CD4-positive, alpha-beta memory T cell (primary cell): ENCODE data around the gene ARFGAP3. TPM values are rescaled to one million over a fixed set of nuclear protein-coding genes. Genes with fewer than 3 reads are reported as not detected.

Source experiments
- CTCF ChIA-PET: fragments of 350-600 bp; sonication (Branson Sonifier 250); formaldehyde crosslinking; loops from one replicate; lab custom pipeline; 2021; ENCODE audit warnings: inconsistent platforms; ENCODE audit not compliant: partially characterized antibody; lab: Charles Lee
- POLR2A ChIA-PET: fragments of 350-600 bp; sonication (Branson Sonifier 250); formaldehyde crosslinking; loops from one replicate; lab custom pipeline; 2021; ENCODE audit not compliant: partially characterized antibody; lab: Charles Lee
- DNase-seq, 5 donors: peaks; one replicate each; pipeline versions ENCODE4 v3.0.0 to v3.0.0-alpha.2; 2020 to 2022; ENCODE audit warnings: mixed read lengths in 1 of 5
- H3K27ac ChIP-seq: one replicate; pipeline ENCODE4 v1.7.0; 2013; ENCODE audit warnings: low read depth, low read length
- H3K27me3 ChIP-seq: 2 replicates; pipeline ENCODE4 v1.7.0; 2013; ENCODE audit warnings: mild to moderate bottlenecking, low read length, moderate library complexity; ENCODE audit not compliant: insufficient read depth
- H3K36me3 ChIP-seq: 2 replicates; pipeline ENCODE4 v1.7.0; 2013; ENCODE audit warnings: mild to moderate bottlenecking, low read length, moderate library complexity; ENCODE audit not compliant: insufficient read depth
- H3K4me1 ChIP-seq: 2 replicates; pipeline ENCODE4 v1.7.0; 2013; ENCODE audit warnings: mild to moderate bottlenecking, low read length, moderate library complexity; ENCODE audit not compliant: insufficient read depth
- H3K4me3 ChIP-seq, 2 donors: one replicate each; pipeline ENCODE4 v1.7.0; 2013; ENCODE audit warnings: low read length in 2 of 2, mild to moderate bottlenecking in 1 of 2
- H3K9me3 ChIP-seq, 2 donors: one replicate each; pipeline ENCODE4 v1.7.0; 2013; ENCODE audit warnings: low read length in 2 of 2, control low read depth in 1 of 2; ENCODE audit not compliant: control insufficient read depth in 1 of 2
- H3K27ac Mint-ChIP-seq, 7 donors: one replicate each; pipeline ENCODE4 v1.8.0; 2020 to 2021; ENCODE audit warnings: mixed read lengths in 7 of 7, mild to moderate bottlenecking in 6 of 7, inconsistent platforms in 3 of 7, moderate library complexity in 3 of 7
- H3K27me3 Mint-ChIP-seq, 2 donors: one replicate each; pipeline ENCODE4 v1.8.0; 2020 to 2021; ENCODE audit warnings: mixed read lengths in 2 of 2
- H3K36me3 Mint-ChIP-seq, 2 donors: one replicate each; pipeline ENCODE4 v1.8.0; 2020 to 2021; ENCODE audit warnings: mixed read lengths in 2 of 2, inconsistent platforms in 1 of 2, mild to moderate bottlenecking in 1 of 2
- H3K4me1 Mint-ChIP-seq, 4 donors: one replicate each; pipeline ENCODE4 v1.8.0; 2020 to 2021; ENCODE audit warnings: mixed read lengths in 4 of 4, mild to moderate bottlenecking in 1 of 4
- H3K4me3 Mint-ChIP-seq, 8 donors: one replicate each; pipeline ENCODE4 v1.8.0; 2020 to 2021; ENCODE audit warnings: mixed read lengths in 8 of 8, mild to moderate bottlenecking in 7 of 8, moderate library complexity in 6 of 8, inconsistent platforms in 3 of 8
- H3K9me3 Mint-ChIP-seq, 8 donors: one replicate each; pipeline ENCODE4 v1.8.0; 2020 to 2021; ENCODE audit warnings: mixed read lengths in 8 of 8, mild to moderate bottlenecking in 5 of 8, inconsistent platforms in 3 of 8, moderate library complexity in 1 of 8
- intact Hi-C: fragments of 100-400 bp; cut with micrococcal nuclease; formaldehyde crosslinking; loops from one replicate; pipeline ENCODE4 v1.15.1; 2023
- polyA plus RNA-seq, 2 donors: library from polyadenylated mRNA; unstranded; fragments of 300-500 nt; fragmentation: Illumina TruSeq; gene quantifications; one replicate each; pipeline ENCODE4 v1.2.3, GENCODE V29; 2021
- total RNA-seq, 2 experiments: library from RNA; stranded (reverse); gene quantifications; one replicate each; pipeline ENCODE4 v1.2.3, GENCODE V29; 2021

The ARFGAP3 gene
- total and polyA plus RNA-seq, 4 experiments from 2014 or later = 38.4 to 49.0 (median 45.2) TPM

DNA sequence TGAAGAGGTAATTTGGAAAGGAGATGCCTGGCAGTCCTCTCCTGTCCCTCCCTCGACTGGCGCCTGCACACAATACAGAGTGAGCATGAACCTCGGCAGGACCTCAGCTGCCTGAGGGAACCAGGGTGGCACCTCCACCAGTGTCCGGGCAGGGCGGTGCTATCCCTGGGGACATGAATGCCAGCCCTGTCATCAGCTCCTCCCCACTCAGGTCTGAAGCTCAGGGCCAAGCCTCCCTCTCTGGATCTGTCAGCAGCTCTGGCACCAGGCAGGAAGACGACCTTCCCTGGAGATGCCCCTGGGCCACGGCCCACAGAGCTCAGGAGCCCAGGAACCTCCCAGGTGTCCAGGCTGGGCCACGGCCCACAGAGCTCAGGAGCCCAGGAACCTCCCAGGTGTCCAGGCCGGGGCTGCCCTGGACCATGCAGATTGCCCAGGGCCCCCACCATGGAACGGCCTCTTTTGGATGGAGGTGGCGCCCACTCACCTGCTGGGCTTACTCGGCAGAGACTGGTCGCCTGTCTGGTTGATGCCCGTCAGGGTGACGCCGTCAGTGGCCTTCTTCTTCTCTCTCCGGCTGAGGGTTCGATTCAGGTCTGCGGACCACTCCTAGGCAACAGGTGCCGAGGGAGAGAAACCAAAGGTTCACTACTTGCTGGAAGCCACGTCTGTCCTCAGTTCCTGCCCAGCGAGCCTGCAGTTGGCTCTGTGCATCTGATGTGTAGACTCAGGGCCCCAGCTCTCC, 21.7 kb upstream of the ARFGAP3 start:
- no peaks in the 10 kb centered on the region for H3K27me3 ChIP-seq
- intact Hi-C loops = no loop called here
- ChIA-PET POLR2A (interaction anchor here (0.6 kb wide), 1 partner anchor 16 kb away, joined by 3 read pairs; no protein-coding TSS in a partner anchor), CTCF (interaction anchor here (2.6 kb wide), 1 partner anchor 11 kb away, joined by 13 read pairs; no protein-coding TSS in a partner anchor)
- no peaks in the 10 kb centered on the region for H3K4me1 ChIP-seq
- H3K36me3 ChIP-seq = peaks cover 47% of the 10 kb centered on the region
- Mint-ChIP-seq H3K9me3 (no peaks in the 10 kb centered on the region), H3K4me1 (no peaks in the 10 kb centered on the region), H3K27me3 (no peaks in the 10 kb centered on the region), H3K27ac (no peak overlapping the region), H3K4me3 (no peak overlapping the region), H3K36me3 (peaks cover 21 to 76% of the 10 kb centered on the region in 2 donors)
- H3K4me3 ChIP-seq = no peak overlapping the region
- no peak overlapping the region for H3K27ac ChIP-seq
- no peaks in the 10 kb centered on the region for H3K9me3 ChIP-seq
- no peak for DNase-seq

DNA sequence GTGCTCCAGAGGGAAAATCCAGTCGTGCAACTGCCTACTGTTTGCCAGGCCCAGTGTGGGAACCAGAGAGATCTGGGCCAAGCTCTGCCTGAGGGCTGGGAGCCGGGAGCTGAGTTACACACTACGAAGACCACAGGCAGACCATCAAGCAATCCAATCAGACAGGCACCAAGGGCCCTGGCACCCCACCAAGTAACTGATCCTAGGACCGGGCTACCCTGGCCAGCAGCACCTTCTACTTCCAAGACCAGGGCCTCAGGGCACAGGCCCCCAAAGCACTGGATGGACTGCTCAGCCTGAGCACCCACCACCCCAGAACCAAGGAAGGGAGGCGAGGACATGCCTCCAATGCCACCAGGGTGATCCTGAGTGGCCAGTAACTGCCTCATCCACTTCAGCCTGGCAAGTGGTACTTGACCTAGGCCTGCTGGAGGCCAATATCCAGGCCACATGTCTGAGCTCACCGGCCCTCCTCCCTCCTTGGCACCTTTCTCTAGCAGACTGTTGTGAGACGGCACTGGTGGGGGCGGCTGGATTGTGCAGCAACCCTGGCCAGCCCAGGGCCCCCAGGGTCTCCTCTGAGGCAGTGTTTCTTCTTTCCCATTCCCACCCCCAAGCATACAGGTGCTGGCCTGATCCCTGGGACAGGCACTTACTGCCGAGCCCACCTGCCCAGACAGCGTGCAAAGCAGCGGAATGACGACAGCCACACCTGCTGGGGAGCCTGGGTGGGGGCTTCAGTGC, 20.7 kb upstream of the ARFGAP3 start:
- H3K27ac ChIP-seq = no peak overlapping the region
- H3K9me3 ChIP-seq = no peaks in the 10 kb centered on the region
- no peaks in the 10 kb centered on the region for H3K4me1 ChIP-seq
- POLR2A ChIA-PET = no interaction called here
- intact Hi-C loops = no loop called here
- Mint-ChIP-seq H3K27me3 (no peaks in the 10 kb centered on the region), H3K27ac (no peak overlapping the region), H3K36me3 (peaks cover 14 to 74% of the 10 kb centered on the region in 2 donors), H3K4me3 (no peak overlapping the region), H3K4me1 (no peaks in the 10 kb centered on the region), H3K9me3 (no peaks in the 10 kb centered on the region)
- no peak overlapping the region for H3K4me3 ChIP-seq
- CTCF ChIA-PET = interaction anchor here (2.6 kb wide), 1 partner anchor 10 kb away, joined by 13 read pairs; no protein-coding TSS in a partner anchor
- no peak for DNase-seq
- no peaks in the 10 kb centered on the region for H3K27me3 ChIP-seq
- peaks cover 44% of the 10 kb centered on the region for H3K36me3 ChIP-seq

DNA sequence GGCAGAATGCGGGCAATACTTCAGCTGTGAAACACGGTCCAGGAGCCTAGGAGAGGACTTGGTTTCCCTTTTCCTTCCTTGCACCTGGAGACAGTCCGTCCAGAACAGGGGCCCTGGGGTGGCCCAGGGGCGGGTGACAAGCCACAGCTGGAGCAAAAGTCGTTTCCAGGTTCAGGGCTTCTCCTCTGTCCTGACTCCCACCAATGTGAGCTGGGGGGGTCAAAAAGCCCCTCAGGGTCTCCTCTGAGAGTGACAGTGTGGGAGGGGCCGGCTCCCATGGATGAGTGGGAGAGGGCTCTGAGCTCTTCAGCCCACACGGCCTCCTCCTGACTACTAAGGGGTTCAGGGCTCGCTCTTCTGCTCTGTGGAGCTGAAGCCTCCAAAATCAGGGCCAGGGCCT, 20.1 kb upstream of the ARFGAP3 start:
- H3K36me3 Mint-ChIP-seq = peaks cover 13 to 72% of the 10 kb centered on the region in 2 donors
- POLR2A ChIA-PET = no interaction called here
- Histone ChIP-seq H3K36me3 (peaks cover 47% of the 10 kb centered on the region), H3K4me3 (no peak overlapping the region), H3K4me1 (no peaks in the 10 kb centered on the region), H3K9me3 (no peaks in the 10 kb centered on the region), H3K27me3 (no peaks in the 10 kb centered on the region), H3K27ac (no peak overlapping the region)
- no peaks in the 10 kb centered on the region for H3K4me1 Mint-ChIP-seq
- H3K4me3 Mint-ChIP-seq = no peak overlapping the region
- H3K9me3 Mint-ChIP-seq = no peaks in the 10 kb centered on the region
- intact Hi-C loops = no loop called here
- DNase-seq = no peak
- CTCF ChIA-PET = interaction anchor here (2.6 kb wide), 1 partner anchor 9 kb away, joined by 13 read pairs; no protein-coding TSS in a partner anchor
- no peaks in the 10 kb centered on the region for H3K27me3 Mint-ChIP-seq
- no peak overlapping the region for H3K27ac Mint-ChIP-seq

DNA sequence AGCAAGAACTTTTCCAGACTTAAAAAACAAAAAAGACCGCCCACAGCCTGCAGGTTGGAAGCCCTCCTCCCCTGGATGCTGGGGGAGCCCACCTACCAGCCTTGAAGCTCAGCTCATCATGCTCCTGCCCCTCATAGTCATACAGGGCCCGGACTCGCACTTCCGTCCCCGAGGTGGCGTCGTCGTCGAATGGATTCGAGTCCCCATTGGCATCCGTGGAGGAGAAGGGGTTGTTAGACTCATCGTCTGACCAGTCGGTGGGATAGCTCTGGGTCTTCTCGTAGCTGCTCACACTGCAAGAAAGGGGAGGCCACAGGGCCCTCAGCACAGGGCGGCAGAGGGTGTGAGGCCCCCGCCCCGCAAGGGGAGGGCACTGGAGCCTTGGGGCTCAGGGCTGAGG, 19.0 kb upstream of the ARFGAP3 start:
- no peak overlapping the region for H3K27ac Mint-ChIP-seq
- H3K27me3 Mint-ChIP-seq = no peaks in the 10 kb centered on the region
- Histone ChIP-seq H3K27ac (no peak overlapping the region), H3K4me1 (no peaks in the 10 kb centered on the region), H3K36me3 (peaks cover 56% of the 10 kb centered on the region), H3K4me3 (no peak overlapping the region), H3K9me3 (no peaks in the 10 kb centered on the region), H3K27me3 (no peaks in the 10 kb centered on the region)
- H3K4me3 Mint-ChIP-seq = no peak overlapping the region
- no peaks in the 10 kb centered on the region for H3K4me1 Mint-ChIP-seq
- H3K9me3 Mint-ChIP-seq = no peaks in the 10 kb centered on the region
- no peak for DNase-seq
- ChIA-PET POLR2A (no interaction called here), CTCF (no interaction called here)
- peaks cover 17 to 70% of the 10 kb centered on the region in 2 donors for H3K36me3 Mint-ChIP-seq
- intact Hi-C loops = no loop called here

DNA sequence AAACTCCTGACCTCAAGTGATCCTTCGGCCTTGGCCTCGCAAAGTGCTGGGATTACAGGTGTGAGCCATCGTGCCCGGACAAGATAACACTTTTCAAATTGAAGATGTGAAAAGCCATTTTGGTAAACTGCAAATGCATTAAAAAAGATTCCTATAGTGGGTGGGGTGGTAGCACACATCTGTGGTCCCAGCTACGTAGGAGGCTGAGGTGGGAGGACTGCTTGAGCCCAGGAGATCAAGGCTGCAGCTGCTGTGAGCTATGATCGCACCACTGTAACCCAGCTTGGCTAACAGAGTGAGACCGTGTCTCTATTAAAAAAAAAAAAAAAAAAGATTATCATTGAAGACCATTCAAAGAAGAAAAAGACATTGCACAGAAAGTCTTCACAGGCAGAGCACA, 16.9 kb upstream of the ARFGAP3 start:
- no peak for DNase-seq
- Mint-ChIP-seq H3K27me3 (no peaks in the 10 kb centered on the region), H3K27ac (no peak overlapping the region), H3K9me3 (no peaks in the 10 kb centered on the region), H3K36me3 (peaks cover 21 to 66% of the 10 kb centered on the region in 2 donors), H3K4me3 (no peak overlapping the region), H3K4me1 (no peaks in the 10 kb centered on the region)
- Histone ChIP-seq H3K27ac (no peak overlapping the region), H3K4me1 (no peaks in the 10 kb centered on the region), H3K4me3 (no peak overlapping the region), H3K36me3 (peaks cover 51% of the 10 kb centered on the region), H3K9me3 (no peaks in the 10 kb centered on the region), H3K27me3 (no peaks in the 10 kb centered on the region)
- intact Hi-C loops = no loop called here
- ChIA-PET POLR2A (no interaction called here), CTCF (no interaction called here)

DNA sequence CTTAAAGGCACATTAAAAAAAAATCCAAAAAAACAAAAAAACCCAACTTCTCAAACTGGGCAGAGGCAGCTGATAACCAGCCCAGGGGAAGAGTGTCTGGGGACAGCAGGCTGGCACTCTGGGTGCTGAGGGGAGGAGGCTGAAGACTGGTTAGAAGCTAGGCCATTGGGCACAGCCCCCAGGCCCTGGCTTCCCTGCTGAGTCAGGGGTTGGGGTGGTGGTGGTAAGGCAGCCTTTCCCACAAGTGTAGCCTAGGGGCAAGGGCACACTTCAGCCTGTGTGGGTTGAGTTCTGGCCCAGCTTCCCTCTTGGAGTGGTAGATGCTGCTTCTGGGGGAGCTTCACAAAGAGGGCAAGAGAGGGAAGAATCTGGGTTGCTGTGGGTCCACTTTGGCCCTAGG, 16.3 kb upstream of the ARFGAP3 start:
- Histone ChIP-seq H3K36me3 (peaks cover 45% of the 10 kb centered on the region), H3K27me3 (no peaks in the 10 kb centered on the region), H3K27ac (no peak overlapping the region), H3K4me3 (no peak overlapping the region), H3K4me1 (no peaks in the 10 kb centered on the region), H3K9me3 (no peaks in the 10 kb centered on the region)
- no peaks in the 10 kb centered on the region for H3K9me3 Mint-ChIP-seq
- CTCF ChIA-PET = no interaction called here
- H3K27ac Mint-ChIP-seq = peak overlapping the region in 3 of 7 donors; percentile 17 to 71 (median 30)
- POLR2A ChIA-PET = interaction anchor here (0.6 kb wide), 1 partner anchor 215 kb away, joined by 3 read pairs; no protein-coding TSS in a partner anchor
- H3K27me3 Mint-ChIP-seq = no peaks in the 10 kb centered on the region
- no peaks in the 10 kb centered on the region for H3K4me1 Mint-ChIP-seq
- peaks cover 19 to 62% of the 10 kb centered on the region in 2 donors for H3K36me3 Mint-ChIP-seq
- intact Hi-C loops = no loop called here
- no peak for DNase-seq
- H3K4me3 Mint-ChIP-seq = no peak overlapping the region

DNA sequence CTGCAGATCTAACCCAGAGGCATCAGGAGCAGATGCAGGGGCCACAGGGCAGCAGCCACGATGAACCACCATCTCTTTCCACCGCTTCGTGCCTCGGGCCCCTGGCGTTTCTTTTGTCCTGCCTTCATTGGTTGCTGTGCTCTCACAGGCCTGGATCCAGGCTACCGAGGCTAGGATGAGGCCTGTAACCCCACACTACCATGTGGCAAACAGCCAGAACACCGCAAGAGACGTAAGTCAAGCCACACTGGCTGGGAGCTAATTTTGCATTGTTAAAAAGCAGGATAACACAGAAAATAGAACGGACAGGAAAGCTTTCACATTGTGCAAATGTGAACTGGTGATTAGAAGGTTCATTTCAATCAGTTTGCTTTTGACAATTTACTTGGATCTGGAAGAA, 15.7 kb upstream of the ARFGAP3 start:
- Histone ChIP-seq H3K9me3 (no peaks in the 10 kb centered on the region), H3K4me3 (no peak overlapping the region), H3K27ac (no peak overlapping the region), H3K27me3 (no peaks in the 10 kb centered on the region), H3K4me1 (no peaks in the 10 kb centered on the region), H3K36me3 (peaks cover 40% of the 10 kb centered on the region)
- CTCF ChIA-PET = no interaction called here
- H3K27ac Mint-ChIP-seq = peak overlapping the region in 2 of 7 donors; percentile 30 to 71
- no peaks in the 10 kb centered on the region for H3K27me3 Mint-ChIP-seq
- DNase-seq = no peak
- no peaks in the 10 kb centered on the region for H3K9me3 Mint-ChIP-seq
- peaks cover 17 to 58% of the 10 kb centered on the region in 2 donors for H3K36me3 Mint-ChIP-seq
- intact Hi-C loops = no loop called here
- no peak overlapping the region for H3K4me3 Mint-ChIP-seq
- H3K4me1 Mint-ChIP-seq = peaks cover 0 to under 1% (median 0%) of the 10 kb centered on the region in 4 donors
- POLR2A ChIA-PET = interaction anchor here (0.6 kb wide), 1 partner anchor 216 kb away, joined by 3 read pairs; no protein-coding TSS in a partner anchor
